ENCODE results near the gene DOK3.
"Not testable (repeated sequence)": the region's sequence is repeated elsewhere in the genome, so short reads cannot be mapped to it uniquely, and the experiment has no call there.

The DOK3 gene

DNA sequence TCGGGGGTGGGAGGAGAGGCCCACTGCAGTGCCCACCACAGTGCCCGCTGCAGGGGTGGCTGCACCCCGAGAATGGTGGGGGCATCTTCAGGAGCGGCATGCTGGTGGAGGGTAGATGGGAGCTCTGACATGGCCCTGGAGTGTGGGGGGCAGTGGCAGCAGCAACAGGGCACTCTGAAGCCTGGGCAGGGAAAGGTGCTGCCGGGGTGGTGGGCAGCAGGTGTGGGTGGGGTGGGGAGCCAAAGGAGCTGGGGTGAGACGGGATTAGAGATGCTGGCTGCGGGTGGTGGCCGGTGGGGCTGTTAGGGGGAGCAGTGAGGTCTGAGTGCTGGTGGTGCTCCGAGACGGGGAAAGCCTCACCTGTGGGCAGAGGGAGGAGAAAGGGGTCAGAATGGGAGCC is 26.8 kb upstream of the DOK3 start:
- FAIRE-seq, result no peak
- no peak for DNase-seq (ENCODE audit: insufficient read length, low spot score)

DNA sequence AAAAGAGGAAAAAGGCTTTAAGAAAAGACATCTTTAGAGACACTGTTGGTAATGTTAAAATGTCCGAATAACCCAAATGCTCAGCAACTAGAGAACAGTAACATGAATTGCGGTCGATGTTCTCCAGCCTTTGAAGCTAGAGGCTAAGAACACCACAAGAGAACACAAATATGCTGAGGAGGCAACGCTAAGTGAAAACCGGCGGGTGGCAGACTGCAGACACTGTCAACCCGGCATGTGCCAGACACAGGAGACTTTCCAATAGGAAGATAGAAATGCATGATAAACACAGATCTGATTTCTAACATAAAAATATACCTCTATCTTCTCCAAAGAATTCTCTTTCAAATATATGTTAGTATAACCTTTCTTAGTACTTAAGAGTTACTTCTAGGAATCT is 25.5 kb upstream of the DOK3 start:
- FAIRE-seq, result no peak
- DNase-seq (ENCODE audit: insufficient read length, low spot score), result no peak

DNA sequence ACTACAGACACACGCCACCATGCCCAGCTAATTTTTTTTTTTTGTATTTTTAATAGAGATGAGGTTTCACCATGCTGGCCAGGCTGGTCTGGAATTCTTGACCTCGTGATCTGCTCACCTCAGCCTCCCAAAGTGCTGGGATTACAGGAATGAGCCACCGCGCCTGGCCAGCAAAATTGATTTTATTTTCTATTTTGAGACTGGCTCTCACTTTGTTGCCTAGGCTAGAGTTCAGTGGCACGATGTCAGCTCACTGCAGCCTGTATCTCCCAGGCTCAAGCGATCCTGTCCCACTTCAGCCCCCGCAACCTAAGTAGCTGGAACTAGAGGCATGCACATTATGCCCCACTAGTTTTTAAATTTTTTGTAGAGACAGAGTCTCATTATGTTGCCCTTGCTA is 24.8 kb upstream of the DOK3 start:
- FAIRE-seq; DNase-seq (ENCODE audit: insufficient read length, low spot score): not testable (repeated sequence)

DNA sequence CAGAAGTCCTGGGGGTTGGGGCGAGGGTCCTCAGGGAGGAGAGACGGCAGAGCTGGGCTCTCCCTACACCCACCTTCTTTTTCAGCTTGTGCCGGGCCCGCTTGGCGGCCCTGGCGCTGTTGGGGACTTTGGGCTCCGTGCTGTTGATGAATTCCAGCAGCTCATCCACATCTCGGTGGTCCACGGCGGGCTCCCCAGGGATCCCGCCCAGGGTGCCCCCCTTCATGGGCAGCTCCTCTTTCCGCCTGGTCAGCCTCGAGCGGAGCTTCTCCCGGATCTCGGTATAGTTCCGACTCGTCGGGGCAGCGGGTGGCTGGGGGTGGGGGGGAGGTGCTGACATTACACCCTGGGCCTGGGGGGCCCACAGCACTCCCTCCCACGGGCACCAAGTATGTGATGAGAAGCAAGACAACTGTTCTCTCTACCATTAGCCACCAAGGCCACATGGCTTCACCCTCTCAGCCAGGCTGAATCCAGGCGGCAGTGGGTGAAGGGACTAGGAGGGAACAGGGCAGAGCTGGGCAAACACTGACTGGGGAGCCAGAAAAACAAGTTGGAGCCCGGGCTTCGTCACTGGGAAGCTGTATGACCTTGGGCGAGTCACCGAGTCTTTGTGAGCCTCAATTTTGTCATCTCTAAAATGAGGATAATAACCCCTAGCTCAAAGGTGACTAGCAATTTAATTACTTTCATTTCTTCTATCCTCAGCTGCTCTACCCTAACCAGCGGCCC is 21.7 kb upstream of the DOK3 start:
- FAIRE-seq, result no peak
- DNase-seq (ENCODE audit: insufficient read length, low spot score), result no peak

DNA sequence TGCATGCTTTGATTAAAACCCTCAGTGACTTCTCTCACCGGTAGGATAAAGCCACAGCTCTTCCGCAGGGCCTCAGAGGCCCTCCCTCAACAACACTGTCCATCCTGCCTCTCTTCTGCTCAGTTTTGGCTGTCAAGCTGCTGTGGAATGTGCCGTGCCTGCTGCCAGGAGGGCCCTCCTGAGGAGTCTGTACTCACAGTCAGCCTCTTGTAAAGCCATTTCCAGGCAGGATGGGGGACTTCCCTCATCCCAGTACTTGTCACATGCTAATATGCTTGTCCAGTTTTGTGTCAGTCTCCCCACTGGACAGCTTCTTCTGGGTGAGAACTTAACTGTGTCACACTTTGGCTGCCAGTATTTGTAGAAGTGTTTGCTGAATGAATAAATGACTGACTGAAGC is 21.0 kb upstream of the DOK3 start:
- FAIRE-seq, result no peak
- DNase-seq (ENCODE audit: insufficient read length, low spot score), result no peak

DNA sequence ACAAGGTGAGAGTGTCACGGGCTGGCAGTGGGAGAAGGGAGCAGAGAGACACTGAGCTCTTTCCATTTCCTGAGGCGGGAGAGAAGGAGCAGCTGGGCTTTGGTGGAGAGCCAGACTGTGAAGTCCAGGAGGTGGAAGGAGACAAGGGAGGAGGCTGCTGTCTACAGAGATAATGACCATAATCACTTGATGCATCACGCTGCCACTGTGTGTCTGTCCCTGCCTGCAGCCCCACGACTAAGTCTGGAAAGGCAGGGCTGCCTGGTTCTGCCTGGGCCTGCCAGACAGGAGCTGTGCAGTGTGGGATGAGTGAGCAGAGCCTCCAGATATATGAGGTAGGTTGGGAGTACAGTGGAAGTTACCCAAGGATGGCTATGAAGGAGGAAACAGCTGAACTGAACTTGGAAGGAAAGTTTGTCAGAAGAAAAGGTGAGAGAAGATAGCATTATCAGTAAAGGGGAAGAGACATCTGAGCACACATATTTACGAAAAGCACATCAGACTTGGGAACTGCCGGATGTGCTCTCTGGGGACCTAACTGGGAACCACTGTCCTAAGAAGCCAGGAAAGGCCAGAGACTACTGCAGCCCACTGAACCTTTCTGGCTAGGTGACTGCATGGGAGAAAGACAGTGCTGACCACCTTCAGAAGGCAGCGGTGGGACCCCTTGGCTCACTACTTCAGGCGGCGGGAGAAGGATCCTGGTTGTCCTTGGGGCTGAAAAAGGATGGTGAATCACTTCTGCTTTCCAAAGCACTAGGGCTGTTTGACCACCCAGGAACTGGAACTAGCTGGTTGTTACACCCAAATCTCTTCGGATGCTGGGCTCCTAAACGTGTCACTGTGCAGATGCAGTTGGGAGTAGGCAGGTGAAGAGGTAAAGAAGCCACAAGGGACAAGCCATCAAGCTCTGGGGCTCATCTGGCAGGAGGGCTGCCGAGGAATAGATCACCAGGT is 19.9 kb upstream of the DOK3 start:
- FAIRE-seq (no peak), DNase-seq (ENCODE audit: insufficient read length, low spot score) (no peak)

DNA sequence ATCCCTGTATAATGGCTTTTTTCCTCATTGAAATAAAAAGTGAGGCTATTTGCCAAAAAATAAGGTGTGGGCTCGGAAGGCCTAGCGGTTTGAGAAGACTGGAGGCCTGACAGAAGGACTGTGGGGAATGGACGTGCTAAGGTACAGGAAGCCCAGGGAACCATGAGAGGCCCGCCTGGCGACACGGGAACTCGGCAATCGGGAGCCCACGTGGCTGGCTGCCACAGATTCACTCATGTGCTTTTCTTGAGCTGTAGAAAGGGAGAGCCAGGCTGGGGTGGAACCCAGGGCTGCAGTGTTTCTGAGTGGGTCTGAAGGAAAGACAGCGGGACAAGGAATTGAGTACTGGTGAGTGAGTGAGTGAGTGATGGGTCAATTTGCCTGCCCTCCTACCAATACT is 19.0 kb upstream of the DOK3 start:
- no peak for FAIRE-seq
- DNase-seq (ENCODE audit: insufficient read length, low spot score), result no peak

DNA sequence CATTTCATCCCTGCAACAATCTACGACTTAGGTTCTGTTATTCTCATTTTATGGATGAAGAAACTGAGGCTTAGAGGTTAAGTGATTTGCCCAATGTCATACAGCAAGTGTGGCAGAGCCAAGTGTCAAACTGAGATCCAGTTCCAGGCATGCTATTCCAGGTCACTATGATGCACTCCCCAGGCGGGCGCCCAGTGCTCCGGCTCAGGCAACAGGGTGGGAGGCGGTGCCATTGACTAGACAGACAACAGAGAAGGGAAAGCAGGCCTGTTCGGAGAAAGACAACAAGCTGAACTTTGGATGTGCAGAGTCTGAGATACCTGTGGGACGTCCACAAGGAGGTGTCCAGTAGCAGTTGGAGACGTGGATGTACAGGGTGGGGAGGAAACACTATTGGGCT is 18.0 kb upstream of the DOK3 start:
- no peak for DNase-seq (ENCODE audit: insufficient read length, low spot score)
- no peak for FAIRE-seq

DNA sequence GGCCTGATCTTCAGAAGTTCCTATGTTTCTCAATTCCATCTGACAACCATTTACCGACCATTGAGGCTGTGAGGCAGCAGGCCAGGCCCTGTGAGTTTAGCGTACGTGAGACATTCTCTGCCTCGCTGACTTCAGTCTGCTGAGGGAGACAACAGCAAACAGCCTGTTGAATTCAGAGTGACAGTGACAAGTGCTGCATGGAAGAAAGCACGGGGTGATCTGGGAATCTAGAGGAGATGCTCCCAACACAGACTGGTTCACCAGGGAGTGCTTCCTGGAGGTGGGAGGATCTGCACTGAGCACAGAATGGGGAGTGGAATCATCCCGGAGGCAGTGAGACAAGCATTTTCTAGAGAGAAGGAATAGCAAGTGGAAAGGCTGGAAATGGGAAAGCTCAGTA is 17.2 kb upstream of the DOK3 start:
- FAIRE-seq (no peak), DNase-seq (ENCODE audit: insufficient read length, low spot score) (no peak)

DNA sequence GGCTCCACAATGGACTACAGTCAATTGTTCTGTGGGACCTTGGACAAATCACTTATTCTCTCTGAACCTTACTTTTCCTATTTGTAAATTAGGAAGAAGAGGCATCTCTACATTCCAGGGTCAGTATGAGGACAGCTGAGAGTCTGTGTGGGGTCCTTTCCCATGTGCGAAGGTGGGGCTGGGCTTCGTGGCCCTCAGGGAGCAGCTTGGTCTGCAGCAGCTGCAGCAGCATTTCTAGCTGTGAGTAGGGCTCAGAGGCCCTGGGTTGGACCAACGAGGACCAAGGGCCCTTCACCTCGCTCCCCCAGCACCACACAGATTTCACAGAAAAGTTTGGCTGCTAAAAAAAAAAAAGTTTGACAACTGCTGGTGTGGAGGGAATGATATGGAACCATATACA is 16.6 kb upstream of the DOK3 start:
- no peak for FAIRE-seq
- no peak for DNase-seq (ENCODE audit: insufficient read length, low spot score)

DNA sequence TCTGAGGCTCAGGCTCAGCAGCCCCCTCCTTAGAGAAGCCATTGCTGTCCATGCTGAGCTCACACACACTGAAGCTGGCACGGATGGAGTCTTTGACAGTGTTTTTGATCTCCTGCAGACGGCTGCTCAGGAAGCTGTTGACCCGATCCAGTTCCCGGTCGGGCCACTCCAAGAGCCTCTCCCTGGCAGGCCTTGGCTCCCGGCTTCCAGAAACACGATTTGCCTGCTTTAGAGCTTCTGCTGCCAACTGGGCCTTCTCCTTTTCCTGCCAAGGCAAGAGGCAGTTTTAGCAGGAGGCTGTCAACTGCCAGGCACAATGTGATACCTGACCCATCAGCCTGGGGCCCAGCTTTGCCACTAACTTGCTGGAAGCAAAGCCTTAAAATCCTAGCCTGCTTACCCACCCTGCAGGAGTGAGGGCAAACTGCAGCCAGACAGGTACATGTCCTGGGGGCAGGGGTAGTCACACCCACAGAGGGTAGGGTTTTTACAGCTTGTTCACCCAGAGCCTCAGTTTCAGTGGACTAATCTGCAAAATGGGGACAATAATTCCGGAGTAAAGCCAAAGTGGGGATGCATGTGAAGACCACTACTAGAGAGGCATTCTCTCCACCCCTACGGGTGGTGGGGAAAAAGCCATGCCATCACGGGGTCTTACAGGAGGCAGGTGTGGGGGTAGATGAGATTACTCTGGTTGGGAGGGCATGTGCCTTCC is 15.5 kb upstream of the DOK3 start:
- no peak for FAIRE-seq

DNA sequence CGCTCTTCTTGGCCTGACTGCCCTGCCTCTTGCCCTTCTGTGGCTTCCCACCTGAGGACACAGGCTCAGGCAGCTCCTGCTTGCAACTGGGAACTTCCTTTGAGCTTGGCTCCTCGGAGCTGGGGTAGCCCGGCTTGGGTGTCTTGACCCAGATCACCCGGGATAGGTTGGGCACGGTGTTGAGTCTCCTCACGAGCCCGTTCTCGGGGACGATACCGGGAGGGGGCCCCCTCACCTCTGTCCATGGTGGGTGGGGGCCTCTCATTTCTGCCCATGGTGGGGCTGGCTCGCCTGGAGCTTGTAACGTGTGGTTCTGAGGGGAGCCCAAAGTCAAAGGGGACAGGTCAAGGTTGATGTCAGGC is 14.9 kb upstream of the DOK3 start:
- FAIRE-seq, result no peak

More for the DNA sequence above, 15.5 kb upstream of the DOK3 start:
- no peak for DNase-seq (ENCODE audit: insufficient read length, low spot score)

DNA sequence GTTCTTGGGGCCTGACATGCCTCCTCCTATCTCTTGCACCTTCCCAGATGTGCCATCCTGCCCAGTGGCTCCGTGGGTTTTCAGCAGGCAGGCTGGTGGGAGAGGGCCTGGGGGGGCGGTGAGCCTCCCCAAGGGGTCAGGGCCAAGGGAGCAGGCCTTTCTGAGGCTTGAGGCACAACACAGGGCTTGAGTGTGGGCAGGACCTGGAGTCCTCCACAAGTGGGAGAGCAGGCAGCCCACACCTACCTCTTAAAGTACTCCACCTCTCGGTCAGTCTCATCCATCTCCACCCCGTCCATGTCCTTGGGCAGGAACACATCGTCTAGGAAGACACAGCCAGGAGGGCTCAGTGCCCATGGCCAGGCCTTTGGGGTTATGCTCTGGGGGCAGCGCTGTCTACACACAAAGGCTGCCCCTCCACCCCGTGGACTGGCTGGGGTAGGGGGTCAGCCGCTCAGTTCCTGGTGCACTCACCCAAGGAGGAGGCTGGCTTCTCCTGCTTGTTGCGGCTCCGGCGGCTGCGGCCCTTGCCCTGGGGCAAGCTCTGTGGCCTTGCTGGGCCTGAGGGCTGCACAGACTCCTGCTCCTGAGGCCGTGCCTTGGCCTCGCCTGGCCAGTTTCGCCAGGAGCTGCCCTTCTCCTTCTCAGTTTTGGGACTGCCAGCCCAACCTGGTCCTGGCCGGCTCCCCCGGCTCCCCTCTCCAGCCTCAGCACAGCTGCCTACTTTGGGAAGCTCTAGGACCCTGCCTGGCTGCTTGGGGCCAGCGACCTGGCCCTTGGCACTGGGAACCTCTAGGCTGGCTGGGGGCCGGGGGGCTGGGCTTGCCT is 14.3 kb upstream of the DOK3 start:
- DNase-seq (ENCODE audit: insufficient read length, low spot score), result no peak
- FAIRE-seq, result no peak

More for the DNA sequence above, 14.9 kb upstream of the DOK3 start:
- no peak for DNase-seq (ENCODE audit: insufficient read length, low spot score)

DNA sequence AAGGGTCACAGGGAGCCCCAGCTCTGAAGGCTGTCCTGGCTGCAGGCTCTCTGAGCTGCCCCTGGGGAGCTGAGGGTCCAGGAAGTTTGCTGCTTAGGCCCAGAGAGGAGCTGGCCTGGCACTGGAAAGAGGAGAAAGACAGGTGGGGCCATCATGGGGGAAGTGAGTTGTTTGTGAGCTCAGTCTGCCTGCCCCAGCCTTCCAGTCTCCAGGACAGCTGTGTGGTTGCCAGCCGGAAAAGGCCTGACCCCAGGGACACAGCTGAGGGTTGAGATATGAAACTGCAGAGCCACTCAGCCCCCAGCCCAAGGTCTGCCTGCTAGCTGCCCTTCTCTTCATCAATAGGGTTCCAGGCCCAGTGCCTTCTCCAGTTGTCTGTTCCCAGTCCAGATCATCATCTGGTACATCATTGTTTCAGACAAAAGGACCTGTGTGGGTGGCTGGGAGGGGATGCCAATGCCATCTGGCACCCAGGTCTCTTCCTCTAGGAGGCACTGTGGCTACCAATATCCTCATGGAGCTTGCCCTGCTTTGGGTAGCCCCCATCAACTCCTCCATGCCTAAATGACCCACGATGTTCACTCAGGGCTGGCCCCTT is 11.4 kb upstream of the DOK3 start:
- DNase-seq (ENCODE audit: insufficient read length, low spot score) (no peak), FAIRE-seq (no peak)

DNA sequence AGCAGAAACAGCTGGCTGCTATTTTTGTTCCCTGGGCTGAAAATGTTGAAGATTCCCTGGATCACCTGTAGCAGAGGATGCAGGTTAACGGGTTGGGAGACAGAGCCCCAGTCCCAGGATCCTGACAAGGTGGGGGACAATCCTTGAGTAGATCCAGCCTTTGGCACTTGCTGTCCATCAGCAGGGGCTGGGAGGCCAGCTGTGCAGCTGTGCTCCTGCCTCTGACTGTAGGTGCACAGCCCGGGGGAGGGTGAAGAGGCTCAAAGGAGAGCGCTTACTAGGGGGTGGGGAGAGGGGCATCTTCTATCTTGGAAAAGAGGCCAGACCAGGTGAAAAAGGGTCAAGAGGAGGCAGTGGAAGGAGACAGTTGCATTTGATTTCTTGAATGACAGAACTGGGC is 10.6 kb upstream of the DOK3 start:
- DNase-seq (ENCODE audit: insufficient read length, low spot score) (no peak), FAIRE-seq (no peak)

DNA sequence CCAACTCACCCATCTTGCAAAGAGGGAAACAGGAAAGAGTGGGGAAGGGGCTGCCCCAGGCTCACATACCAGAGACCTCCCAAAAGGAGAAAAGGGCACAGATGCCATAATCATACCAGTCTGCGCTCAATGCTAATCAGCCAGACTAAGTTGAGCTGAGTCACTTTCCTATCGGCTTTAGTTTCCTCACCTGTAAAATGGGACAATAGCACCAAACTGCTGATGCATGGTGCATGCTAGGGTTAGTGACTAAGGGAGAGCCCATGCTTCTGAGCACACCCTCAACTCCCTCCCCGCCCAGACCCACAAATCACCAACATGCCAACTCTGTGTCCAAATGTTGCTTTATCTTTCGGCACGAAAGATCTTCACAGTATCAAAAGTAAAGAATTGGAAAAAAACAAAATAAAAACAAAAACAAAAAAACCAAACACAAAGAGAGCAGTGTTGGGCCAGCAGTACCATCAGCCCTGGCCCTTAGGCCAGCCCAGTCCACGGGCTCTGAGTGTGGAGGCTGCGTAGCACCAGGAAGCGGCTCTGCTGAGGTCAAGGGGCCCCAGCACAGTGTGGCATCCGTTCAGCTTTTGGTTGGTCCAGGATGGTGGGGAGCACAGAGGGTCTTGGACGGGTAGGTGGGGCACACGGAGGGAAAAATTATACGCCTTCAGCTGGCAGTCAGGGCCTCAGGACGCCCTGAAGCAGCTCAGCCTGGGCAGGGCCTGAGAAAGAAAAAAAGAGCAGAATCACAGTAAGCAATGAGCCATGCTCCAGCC is 10.0 kb upstream of the DOK3 start:
- no peak for FAIRE-seq

DNA sequence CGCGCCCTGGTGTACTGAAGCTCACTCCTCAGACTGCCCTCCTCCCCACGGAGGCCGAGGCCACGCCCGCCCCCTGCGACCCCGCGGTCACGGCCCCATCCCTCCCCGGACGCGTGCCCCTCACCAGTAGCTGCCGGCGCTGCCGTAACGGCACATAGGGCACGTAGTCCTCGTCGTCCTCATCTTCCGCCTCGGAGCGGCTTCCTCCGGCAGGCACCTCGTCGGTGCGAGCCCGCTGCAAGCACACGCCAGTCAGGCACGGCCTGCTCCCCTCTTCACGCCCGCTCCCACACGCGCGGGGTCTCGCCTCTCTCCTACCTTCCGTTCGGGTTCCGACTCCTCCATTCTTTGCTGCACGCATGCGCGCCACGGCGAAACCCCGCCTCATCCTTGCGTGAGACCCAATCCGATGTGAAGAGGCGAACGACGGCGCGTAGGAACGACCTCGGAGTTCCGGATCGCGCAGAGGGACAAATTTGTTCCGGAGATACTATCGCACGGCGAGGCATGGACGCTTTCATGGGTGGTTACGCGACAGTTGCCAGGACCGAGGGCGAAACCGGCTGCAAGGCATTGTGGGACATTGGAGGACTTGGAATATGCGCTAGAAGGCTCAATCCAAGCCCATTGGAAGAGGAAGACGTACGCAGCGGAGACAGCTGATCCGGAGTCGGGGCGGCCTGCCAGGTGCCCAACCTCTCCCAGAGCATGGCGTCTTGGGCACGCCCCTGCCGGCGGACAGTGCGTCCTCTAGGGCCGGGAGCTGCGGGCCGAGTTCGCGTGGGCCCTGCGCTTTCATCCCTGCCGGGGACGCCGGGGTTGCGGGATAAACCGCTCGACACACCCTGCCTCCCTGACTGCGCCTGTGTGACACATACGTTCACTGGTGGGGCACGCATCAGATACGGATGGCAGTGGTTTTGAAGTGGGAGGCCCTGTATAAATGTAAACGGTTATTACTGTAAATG is 7.3 kb upstream of the DOK3 start, which contains the start of gene DDX41:
Gene DDX41 (minus strand): TSS at position 361 of the 968 bp plus-strand sequence. CDS start 16 bp downstream, at position 345.
- peak; percentile 100 for DNase-seq (ENCODE audit: insufficient read length, low spot score)
- FAIRE-seq, result peak; percentile 100

More for the DNA sequence above, 10.0 kb upstream of the DOK3 start:
- DNase-seq (ENCODE audit: insufficient read length, low spot score), result no peak

DNA sequence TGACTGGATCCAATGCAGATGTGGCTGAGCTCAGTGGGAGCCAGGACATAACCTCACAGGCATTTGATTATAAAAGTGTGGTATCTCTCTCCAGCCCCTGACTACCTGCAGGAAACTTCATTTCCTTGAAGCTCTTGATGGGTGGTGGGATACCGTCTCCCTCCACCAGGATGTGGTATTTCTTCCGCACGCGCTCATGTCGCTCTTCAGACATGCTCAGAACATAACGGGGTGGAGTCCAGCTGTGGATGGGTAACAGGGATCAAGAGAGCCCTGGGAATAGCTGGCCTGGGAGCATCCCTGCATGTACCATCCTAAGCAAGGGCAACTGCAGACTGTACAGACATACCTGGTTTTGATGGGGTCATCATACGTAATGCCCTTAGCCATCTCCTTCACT is 6.0 kb upstream of the DOK3 start:
- DNase-seq (ENCODE audit: insufficient read length, low spot score), result no peak
- FAIRE-seq, result no peak
